ENCODE results near the gene LRRC18. TPM values are rescaled to one million over a fixed set of nuclear protein-coding genes. Genes with fewer than 3 reads are reported as not detected.

Gene LRRC18
- total RNA-seq, 2 donors from 2014 or later: not detected

GRCh38 chr10:48957361-48958151, 17.9 kb upstream of the LRRC18 start:
- no peak for TF ChIP-seq CTCF (IDR thresholded peaks at IDR 0.05)

GRCh38 chr10:48951707-48952106, 12.1 kb upstream of the LRRC18 start:
- Histone ChIP-seq H3K4me3 (no peak overlapping the region), H3K27ac (no peak overlapping the region), H3K9me3 (no peaks in the 10 kb centered on the region), H3K4me1 (ENCODE audit: control insufficient read depth in 1 of 2, low read depth in 2 of 2) (peaks cover 15 to 20% of the 10 kb centered on the region in 2 donors), H3K27me3 (replicated peaks; ENCODE audit: insufficient read depth) (no peaks in the 10 kb centered on the region), H3K36me3 (no peaks in the 10 kb centered on the region)
- DNase-seq (ENCODE audit: low spot score) (no peak), ATAC-seq (ENCODE audit: insufficient number of reproducible peaks, low FRiP score, low read depth) (no peak)
- no peak for TF ChIP-seq CTCF (IDR thresholded peaks at IDR 0.05)

More at GRCh38 chr10:48957361-48958151, 17.9 kb upstream of the LRRC18 start:
- ATAC-seq (ENCODE audit: insufficient number of reproducible peaks, low FRiP score, low read depth) (no peak), DNase-seq (ENCODE audit: low spot score) (no peak)
- Histone ChIP-seq H3K27me3 (replicated peaks; ENCODE audit: insufficient read depth) (no peaks in the 10 kb centered on the region), H3K4me3 (no peak overlapping the region), H3K4me1 (ENCODE audit: control insufficient read depth in 1 of 2, low read depth in 2 of 2) (no peaks in the 10 kb centered on the region), H3K36me3 (no peaks in the 10 kb centered on the region), H3K27ac (no peak overlapping the region), H3K9me3 (no peaks in the 10 kb centered on the region)

GRCh38 chr10:48948470-48949037, 8.9 kb upstream of the LRRC18 start:
- no peak for DNase-seq (ENCODE audit: low spot score)
- Histone ChIP-seq H3K4me3 (no peak overlapping the region), H3K4me1 (ENCODE audit: control insufficient read depth in 1 of 2, low read depth in 2 of 2) (peaks cover 17 to 31% of the 10 kb centered on the region in 2 donors), H3K9me3 (no peaks in the 10 kb centered on the region), H3K36me3 (no peaks in the 10 kb centered on the region), H3K27ac (peak overlapping the region in 1 of 2 donors; percentile 47), H3K27me3 (replicated peaks; ENCODE audit: insufficient read depth) (no peaks in the 10 kb centered on the region)
- no peak for TF ChIP-seq CTCF (IDR thresholded peaks at IDR 0.05)
- no peak for ATAC-seq (ENCODE audit: insufficient number of reproducible peaks, low FRiP score, low read depth)

- H3K4me3 ChIP-seq: no peak overlapping the region
- peak overlapping the region; percentile 43 to 47 for H3K27ac ChIP-seq
- no peaks in the 10 kb centered on the region for H3K27me3 ChIP-seq (replicated peaks; ENCODE audit: insufficient read depth)
- no peak for TF ChIP-seq CTCF (IDR thresholded peaks at IDR 0.05)
- no peaks in the 10 kb centered on the region for H3K36me3 ChIP-seq
- no peaks in the 10 kb centered on the region for H3K9me3 ChIP-seq
- ATAC-seq (ENCODE audit: insufficient number of reproducible peaks, low FRiP score, low read depth) (no peak), DNase-seq (ENCODE audit: low spot score) (no peak)
- peaks cover 17 to 31% of the 10 kb centered on the region in 2 donors for H3K4me1 ChIP-seq (ENCODE audit: control insufficient read depth in 1 of 2, low read depth in 2 of 2)
Observed at GRCh38 chr10:48947690-48948469, 8.2 kb upstream of the LRRC18 start.

Data from thoracic aorta (tissue), 2 donors.